ENCODE measurements around the gene KLHL29. TPM values are rescaled to one million over a fixed set of nuclear protein-coding genes. Genes with fewer than 3 reads are reported as not detected.

The KLHL29 gene
- total RNA-seq, 2 experiments from 2014 or later: 0.23 to 0.66 TPM

DNA sequence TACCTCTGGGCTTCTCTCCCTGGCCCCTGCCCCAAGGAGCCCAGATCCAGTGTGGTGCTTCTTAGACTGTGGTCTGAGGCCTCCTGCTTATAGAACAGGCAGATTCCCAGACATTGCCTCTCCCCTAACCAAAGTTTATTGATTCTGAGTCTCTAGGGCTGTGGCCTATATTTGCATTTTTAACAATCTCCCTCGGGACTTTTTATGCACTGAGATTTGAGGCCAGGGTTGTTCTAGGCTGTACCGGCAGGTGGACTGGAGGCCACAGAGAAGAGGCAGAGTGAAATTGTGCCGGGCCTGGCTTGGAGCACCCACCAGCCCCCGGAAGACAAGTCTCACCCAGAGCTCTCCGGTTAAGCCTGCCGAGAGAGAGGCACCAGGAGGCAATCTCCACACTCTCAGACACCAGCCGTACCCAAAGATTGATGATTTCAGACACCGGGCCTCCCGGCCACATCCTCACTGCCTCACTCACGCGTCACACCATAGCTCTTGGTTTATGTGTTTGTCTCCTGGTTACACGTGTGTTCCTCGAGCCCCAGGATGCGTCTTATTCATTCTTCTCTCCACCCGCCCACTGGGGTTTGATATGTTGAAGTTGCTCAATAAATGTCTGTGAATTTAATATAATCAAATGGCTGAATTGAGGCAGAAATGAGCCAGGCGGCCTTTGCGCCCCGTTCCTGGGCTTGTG, 203.7 kb downstream of the KLHL29 start:
- DNase-seq (ENCODE audit: low spot score): no peak
- CTCF ChIA-PET (ENCODE audit: unreplicated experiment): no interaction called here

DNA sequence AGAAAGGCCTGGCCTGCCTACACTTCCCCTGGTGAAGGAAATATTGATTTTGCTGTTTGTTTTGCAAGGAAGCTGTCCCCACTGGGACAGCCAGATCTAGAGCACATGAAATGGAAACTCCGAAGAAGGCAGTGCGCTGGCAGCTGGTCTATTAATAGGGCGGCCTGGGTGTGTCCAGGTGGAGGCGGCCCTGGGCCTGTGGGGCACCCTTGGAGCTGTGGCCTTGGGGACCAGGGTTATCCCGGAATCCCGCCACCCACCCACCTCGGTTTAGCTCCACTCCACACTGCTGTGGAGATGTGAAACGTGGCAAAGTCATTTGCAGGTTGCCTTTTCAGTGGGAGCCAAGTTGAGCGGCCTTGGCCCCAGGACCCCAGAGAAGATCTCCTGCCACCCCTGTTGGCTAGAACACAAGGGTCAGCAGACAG, 204.3 kb downstream of the KLHL29 start:
- no peak for DNase-seq (ENCODE audit: low spot score)
- ChIA-PET POLR2A (no interaction called here), CTCF (ENCODE audit: unreplicated experiment) (no interaction called here)
- intact Hi-C loops (cut with micrococcal nuclease; ENCODE audit: unreplicated experiment): no loop called here
- H4K20me1 ChIP-seq (ENCODE audit: insufficient read depth, low read length): no peaks in the 10 kb centered on the region
- no peaks in the 10 kb centered on the region for H3K9me2 ChIP-seq (ENCODE audit: insufficient read depth, low read length)
- H3K4me3 ChIP-seq (ENCODE audit: low read depth, low read length, poor library complexity, severe bottlenecking): no peak overlapping the region
- no peaks in the 10 kb centered on the region for H3K79me2 ChIP-seq (ENCODE audit: insufficient read depth, low read depth, low read length)
- H3K36me3 ChIP-seq (ENCODE audit: insufficient read depth, low read length): no peaks in the 10 kb centered on the region
- H3K4me2 ChIP-seq (ENCODE audit: low read length): no peak overlapping the region
- no TSS peak for BruUV-seq (replicated peaks)
- H3K4me1 ChIP-seq (ENCODE audit: insufficient read depth, low read length, poor library complexity, severe bottlenecking): no peaks in the 10 kb centered on the region
- H3K9me3 ChIP-seq (ENCODE audit: low read length): no peaks in the 10 kb centered on the region
- TF ChIP-seq EZH2phosphoT487 (IDR thresholded peaks at IDR 0.05; ENCODE audit: borderline replicate concordance, low read depth, low read length): no peak
- TF ChIP-seq, protein P1, sequence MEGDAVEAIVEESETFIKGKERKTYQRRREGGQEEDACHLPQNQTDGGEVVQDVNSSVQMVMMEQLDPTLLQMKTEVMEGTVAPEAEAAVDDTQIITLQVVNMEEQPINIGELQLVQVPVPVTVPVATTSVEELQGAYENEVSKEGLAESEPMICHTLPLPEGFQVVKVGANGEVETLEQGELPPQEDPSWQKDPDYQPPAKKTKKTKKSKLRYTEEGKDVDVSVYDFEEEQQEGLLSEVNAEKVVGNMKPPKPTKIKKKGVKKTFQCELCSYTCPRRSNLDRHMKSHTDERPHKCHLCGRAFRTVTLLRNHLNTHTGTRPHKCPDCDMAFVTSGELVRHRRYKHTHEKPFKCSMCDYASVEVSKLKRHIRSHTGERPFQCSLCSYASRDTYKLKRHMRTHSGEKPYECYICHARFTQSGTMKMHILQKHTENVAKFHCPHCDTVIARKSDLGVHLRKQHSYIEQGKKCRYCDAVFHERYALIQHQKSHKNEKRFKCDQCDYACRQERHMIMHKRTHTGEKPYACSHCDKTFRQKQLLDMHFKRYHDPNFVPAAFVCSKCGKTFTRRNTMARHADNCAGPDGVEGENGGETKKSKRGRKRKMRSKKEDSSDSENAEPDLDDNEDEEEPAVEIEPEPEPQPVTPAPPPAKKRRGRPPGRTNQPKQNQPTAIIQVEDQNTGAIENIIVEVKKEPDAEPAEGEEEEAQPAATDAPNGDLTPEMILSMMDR (conservative IDR thresholded peaks at IDR 0.05; ENCODE audit: low read length): no peak
- H2AFZ ChIP-seq (ENCODE audit: low read length): no peak overlapping the region
- H3K27ac ChIP-seq (ENCODE audit: low read depth, low read length, poor library complexity, severe bottlenecking): no peak overlapping the region

More for the DNA sequence above, 203.7 kb downstream of the KLHL29 start:
- no peak for TF ChIP-seq EZH2phosphoT487 (IDR thresholded peaks at IDR 0.05; ENCODE audit: borderline replicate concordance, low read depth, low read length)
- TF ChIP-seq, protein P1 (conservative IDR thresholded peaks at IDR 0.05; ENCODE audit: low read length): no peak
- no peaks in the 10 kb centered on the region for H3K9me2 ChIP-seq (ENCODE audit: insufficient read depth, low read length)
- no peaks in the 10 kb centered on the region for H4K20me1 ChIP-seq (ENCODE audit: insufficient read depth, low read length)
- no peaks in the 10 kb centered on the region for H3K79me2 ChIP-seq (ENCODE audit: insufficient read depth, low read depth, low read length)
- H3K4me2 ChIP-seq (ENCODE audit: low read length): no peak overlapping the region
- H3K4me3 ChIP-seq (ENCODE audit: low read depth, low read length, poor library complexity, severe bottlenecking): no peak overlapping the region
- no peak overlapping the region for H3K27ac ChIP-seq (ENCODE audit: low read depth, low read length, poor library complexity, severe bottlenecking)
- BruUV-seq (replicated peaks): no TSS peak
- intact Hi-C loops (cut with micrococcal nuclease; ENCODE audit: unreplicated experiment): no loop called here
- H3K4me1 ChIP-seq (ENCODE audit: insufficient read depth, low read length, poor library complexity, severe bottlenecking): no peaks in the 10 kb centered on the region
- H3K36me3 ChIP-seq (ENCODE audit: insufficient read depth, low read length): no peaks in the 10 kb centered on the region
- H3K9me3 ChIP-seq (ENCODE audit: low read length): no peaks in the 10 kb centered on the region
- POLR2A ChIA-PET: no interaction called here
- H2AFZ ChIP-seq (ENCODE audit: low read length): no peak overlapping the region

DNA sequence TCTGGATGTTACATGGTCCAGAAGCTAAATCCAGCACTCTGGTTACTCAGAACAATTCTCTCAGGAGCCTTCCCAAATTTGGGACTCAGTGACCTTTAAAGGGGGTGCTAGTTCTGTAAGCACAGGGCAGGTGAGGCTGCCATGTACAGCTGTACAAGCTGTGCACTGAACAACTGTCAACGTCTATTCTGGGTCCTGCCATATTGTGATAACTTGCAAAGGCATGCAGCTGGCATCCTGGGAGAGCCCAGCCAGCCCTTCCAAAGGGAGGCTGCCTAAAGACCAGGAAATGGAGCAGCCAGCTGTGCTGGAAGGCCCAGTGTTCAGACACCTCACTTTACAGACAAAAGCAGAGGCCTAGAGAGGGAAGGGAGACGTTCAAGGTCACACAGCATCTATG, 204.8 kb downstream of the KLHL29 start:
- TF ChIP-seq EZH2phosphoT487 (IDR thresholded peaks at IDR 0.05; ENCODE audit: borderline replicate concordance, low read depth, low read length): no peak
- TF ChIP-seq, protein P1 (conservative IDR thresholded peaks at IDR 0.05; ENCODE audit: low read length): no peak
- Histone ChIP-seq H3K4me3 (ENCODE audit: low read depth, low read length, poor library complexity, severe bottlenecking) (no peak overlapping the region), H3K36me3 (ENCODE audit: insufficient read depth, low read length) (no peaks in the 10 kb centered on the region), H2AFZ (ENCODE audit: low read length) (no peak overlapping the region), H3K4me2 (ENCODE audit: low read length) (no peak overlapping the region), H3K9me2 (ENCODE audit: insufficient read depth, low read length) (no peaks in the 10 kb centered on the region), H3K9me3 (ENCODE audit: low read length) (no peaks in the 10 kb centered on the region), H3K27ac (ENCODE audit: low read depth, low read length, poor library complexity, severe bottlenecking) (no peak overlapping the region), H4K20me1 (ENCODE audit: insufficient read depth, low read length) (no peaks in the 10 kb centered on the region), H3K4me1 (ENCODE audit: insufficient read depth, low read length, poor library complexity, severe bottlenecking) (no peaks in the 10 kb centered on the region), H3K79me2 (ENCODE audit: insufficient read depth, low read depth, low read length) (no peaks in the 10 kb centered on the region)
- ChIA-PET CTCF (ENCODE audit: unreplicated experiment) (no interaction called here), POLR2A (interaction anchor here (0.6 kb wide), 1 partner anchor 260 kb away, joined by 4 read pairs; no protein-coding TSS in a partner anchor)
- no TSS peak for BruUV-seq (replicated peaks)
- DNase-seq (ENCODE audit: low spot score): no peak
- intact Hi-C loops (cut with micrococcal nuclease; ENCODE audit: unreplicated experiment): no loop called here

Measured in OCI-LY7 (cell line).